ENCODE measurements around the gene ARF6. TPM values are rescaled to one million over a fixed set of nuclear protein-coding genes. Genes with fewer than 3 reads are reported as not detected.
"Not testable (repeated sequence)": the region's sequence is repeated elsewhere in the genome, so short reads cannot be mapped to it uniquely, and the experiment has no call there.

ARF6 gene
- total RNA-seq, 1 donor: 53.3 TPM

DNA sequence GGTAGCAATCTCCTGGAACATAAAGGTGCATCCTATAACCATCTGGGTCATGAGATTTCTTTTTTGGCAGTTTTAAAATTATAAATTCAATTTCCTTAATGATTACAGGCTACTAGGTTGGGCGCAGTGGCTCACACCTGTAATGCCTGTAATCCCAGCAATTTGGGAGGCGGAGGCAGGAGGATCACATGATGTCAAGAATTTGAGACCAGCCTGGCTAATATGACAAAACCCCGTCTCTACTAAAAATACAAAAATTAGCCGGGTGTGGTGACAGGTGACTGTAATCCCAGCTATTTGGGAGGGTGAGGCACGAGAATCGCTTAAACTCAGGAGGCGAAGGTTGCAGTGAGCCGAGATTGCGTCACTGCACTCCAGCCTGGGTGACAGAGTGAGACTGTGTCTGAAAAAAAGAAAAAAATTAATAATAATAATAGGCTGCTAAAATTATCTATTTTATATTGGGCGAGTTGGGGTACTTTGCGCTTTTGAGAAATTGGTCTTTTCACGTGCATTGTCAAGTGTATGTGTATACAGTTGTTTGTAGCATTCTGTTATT lies 17.2 kb upstream of the ARF6 start:
- DNase-seq (ENCODE audit: low read depth in 2 of 3, low spot score in 2 of 3): no peak

DNA sequence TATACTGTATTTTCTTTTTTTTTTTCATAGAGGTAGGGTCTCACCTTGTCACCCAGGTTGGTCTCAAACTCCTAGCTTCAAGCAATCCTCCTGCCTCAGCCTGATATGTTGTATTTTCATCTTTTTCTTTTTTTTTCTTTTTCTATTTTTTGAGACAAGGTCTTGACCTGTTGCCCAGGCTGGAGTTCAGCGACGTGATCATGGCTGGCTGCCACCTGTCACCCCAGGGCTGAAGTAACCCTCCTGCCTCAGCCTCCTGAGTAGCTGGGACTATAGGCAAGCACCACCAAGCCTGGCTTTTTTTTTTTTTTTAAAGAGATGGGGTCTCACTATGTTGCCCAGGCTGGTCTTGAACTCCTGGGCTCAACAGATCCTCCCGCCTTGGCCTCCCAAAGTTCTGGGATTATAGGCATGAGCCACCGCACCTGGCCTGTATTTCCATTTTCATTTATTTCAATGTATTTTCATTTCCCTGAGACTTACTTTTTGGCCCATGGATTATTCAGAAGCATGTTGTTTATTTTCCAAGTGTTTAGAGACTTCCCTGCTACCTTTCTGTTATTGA lies 16.2 kb upstream of the ARF6 start:
- DNase-seq (ENCODE audit: low read depth in 2 of 3, low spot score in 2 of 3): no peak

DNA sequence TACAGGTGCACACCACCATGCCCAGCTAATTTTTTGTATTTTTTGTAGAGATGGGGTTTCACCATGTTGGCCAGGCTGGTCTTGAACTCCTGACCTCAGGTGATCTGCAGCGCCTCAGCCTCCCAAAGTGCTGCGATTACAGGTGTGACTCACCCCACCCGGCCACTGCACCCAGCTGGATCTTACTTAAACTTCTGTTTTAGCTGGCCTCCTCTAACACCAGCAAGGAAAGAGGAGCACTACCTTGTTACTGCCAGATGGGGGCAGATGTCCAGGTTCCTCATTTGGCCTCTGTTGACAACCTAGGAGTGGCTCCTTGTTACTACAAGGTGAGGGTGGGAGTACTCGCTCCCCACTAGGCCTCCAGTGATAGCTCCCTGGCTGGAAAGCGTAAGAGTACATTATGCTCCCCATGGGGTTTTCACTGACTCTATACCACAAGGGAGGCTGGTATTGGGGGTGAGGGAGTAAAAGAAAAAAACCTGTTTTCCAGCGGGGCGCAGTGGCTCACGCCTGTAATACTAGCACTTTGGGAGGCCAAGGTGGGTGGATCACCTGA lies 13.2 kb upstream of the ARF6 start:
- DNase-seq (ENCODE audit: low read depth in 2 of 3, low spot score in 2 of 3): peak in 2 of 3 donors; percentile 75 to 89

DNA sequence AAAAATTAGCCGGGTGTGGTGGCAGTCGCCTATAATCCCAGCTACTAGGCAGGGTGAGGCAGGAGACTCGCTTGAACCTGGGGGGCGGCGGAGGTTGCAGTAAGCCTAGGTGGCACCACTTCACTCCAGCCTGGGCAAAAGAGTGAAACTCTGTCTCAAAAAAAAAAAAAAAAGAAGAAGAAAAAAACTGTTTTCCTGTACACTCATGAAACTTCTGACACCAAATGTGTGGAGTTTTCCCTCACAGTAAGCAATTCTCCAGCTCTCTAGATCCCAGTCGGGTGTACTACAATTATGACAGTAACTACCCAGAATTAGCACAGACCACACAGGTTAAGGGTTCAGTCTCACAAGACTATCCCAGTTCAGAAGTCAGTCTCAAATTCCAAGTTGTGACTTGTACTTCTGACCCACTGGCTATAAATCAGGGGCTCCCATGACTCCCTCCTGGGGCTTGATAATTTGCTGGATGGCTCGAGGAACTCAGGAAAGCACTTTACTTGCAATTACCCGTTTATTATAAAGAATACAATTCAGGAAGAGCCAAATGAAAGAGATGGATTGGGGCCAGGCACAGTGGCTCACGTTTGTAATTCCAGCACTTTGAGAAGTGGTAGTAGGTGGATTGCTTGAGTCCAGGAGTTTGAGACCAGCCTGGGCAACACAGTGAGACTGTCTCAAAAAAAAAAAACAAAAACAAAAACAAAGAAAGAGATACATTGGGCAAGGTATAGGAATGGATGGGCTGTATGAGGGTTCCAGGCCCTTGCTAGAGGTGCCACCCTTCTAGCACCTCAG lies 12.4 kb upstream of the ARF6 start:
- no peak for DNase-seq (ENCODE audit: low read depth in 2 of 3, low spot score in 2 of 3)

DNA sequence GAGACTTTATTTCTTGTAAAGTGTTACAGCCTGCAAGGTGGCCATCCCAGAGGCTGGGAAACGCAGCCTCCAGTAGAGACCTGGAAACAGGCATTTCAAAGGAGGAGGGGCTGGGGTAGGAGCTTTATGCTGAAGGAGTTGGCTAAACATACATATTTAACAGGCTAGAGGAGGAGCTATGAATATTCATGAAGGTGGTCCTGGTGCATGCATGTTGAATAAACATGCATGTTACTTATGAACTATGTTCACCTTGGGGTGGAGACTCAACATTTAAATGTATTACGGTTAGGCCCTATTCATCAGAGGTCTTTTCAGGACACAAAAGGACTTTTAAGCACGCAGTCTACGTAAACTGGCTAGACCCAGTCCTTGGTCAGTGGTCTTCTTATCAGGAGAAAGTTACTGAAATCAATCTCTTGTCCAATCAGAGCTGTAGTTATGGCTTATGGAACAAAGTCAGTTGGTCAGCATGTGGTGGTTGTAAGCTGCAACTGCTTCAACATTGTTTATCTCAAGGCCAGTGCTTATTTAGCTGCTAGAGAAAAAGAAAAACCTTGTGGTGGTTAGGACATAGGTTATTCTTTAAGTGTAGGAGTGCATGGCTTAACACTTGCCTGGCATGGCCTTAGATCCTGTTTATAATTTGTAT lies 11.4 kb upstream of the ARF6 start:
- DNase-seq (ENCODE audit: low read depth in 2 of 3, low spot score in 2 of 3): no peak

DNA sequence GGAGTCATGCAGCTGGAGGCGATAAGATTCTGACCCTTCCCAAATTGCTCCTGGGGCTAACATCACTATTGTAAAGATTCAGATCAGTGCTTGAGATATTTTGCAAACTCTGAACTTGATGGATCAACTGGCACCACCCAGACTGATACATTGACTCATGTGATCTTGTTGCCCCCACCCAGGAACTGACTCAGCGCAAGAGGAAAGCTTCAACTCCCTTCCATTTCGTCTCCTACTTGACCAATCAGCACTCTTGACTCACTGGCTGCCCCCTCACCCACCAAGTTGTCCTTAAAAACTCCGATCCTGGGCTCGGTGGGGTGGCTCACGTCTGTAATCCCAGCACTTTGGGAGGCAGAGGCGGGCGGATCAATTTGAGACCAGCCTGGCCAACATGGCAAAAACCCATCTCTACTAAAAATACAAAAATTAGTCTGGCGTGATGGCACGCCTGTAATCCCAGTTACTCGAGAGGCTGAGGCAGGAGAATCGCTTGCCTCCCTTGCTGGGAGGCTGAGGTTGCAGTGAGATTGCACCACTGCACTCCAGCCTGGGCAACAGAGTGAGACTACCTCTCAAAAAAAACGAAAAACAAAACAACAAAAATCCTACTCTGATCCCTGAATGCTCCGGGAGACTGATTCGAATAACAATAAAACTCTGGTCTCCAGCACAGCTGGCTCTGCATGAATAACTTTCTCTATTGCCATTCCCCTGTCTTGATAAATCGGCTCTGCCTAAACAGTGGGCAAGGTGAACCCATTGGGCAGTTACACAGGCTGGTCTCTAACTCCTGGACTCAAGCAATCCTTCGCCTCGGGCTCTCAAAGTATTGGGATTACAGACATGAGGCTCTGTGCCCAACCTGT lies 9.8 kb upstream of the ARF6 start:
- DNase-seq (ENCODE audit: low read depth in 2 of 3, low spot score in 2 of 3): no peak

DNA sequence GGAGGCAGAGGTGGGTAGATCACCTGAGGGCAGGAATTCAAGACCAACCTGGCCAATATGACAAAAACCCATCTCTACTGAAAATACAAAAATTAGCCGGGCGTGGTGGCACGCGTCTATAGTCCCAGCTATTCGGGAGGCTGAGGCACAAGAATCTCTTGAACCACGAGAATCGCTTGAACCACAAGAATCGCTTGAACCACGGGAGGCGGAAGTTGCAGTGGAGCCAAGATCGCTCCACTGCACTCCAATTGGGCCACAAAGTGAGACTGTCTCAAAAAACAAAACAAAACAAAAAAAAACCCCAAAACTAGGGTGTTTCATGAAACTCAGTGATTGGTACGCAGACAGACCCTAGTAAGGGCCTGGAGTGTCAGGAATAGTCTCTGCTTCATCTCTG lies 6.4 kb upstream of the ARF6 start:
- DNase-seq (ENCODE audit: low read depth in 2 of 3, low spot score in 2 of 3): no peak

DNA sequence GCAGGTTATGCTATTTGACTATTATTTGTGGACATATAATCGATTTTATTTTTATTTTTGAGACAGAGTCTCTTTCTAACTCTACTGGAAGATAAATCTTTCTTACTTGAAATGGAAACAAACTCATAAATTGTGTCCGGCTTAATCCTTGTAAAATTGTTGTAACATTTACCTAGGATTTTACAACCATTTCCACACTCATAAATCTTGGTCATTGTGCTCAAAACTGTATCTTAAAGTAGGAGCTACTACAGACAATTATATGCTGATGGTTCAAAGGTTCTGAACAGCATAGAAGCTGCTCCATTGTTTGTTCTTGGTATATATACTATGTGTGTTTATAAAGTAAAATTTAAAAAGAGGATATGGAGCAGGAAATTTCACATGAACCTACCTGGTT lies 4.6 kb upstream of the ARF6 start:
- DNase-seq (ENCODE audit: low read depth in 2 of 3, low spot score in 2 of 3): no peak

DNA sequence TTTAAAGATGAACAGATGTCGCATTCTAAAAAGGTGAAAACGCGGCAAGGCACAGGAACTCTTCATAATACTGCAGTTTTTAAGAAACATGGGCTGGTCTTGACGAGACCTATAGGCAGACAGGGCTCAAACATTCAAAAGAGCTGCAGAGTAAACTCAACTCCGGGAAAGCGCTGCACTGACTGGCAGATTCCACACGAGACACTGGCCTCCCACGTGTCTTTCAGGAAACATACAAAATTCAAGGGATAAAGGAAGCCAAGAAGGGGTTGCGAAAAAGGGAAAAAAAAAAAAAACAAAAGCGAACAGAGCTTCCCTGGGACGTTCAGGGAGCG lies 614 bp upstream of the ARF6 start:
- peak; percentile 37 to 85 (median 73) for DNase-seq (ENCODE audit: low read depth in 2 of 3, low spot score in 2 of 3)

DNA sequence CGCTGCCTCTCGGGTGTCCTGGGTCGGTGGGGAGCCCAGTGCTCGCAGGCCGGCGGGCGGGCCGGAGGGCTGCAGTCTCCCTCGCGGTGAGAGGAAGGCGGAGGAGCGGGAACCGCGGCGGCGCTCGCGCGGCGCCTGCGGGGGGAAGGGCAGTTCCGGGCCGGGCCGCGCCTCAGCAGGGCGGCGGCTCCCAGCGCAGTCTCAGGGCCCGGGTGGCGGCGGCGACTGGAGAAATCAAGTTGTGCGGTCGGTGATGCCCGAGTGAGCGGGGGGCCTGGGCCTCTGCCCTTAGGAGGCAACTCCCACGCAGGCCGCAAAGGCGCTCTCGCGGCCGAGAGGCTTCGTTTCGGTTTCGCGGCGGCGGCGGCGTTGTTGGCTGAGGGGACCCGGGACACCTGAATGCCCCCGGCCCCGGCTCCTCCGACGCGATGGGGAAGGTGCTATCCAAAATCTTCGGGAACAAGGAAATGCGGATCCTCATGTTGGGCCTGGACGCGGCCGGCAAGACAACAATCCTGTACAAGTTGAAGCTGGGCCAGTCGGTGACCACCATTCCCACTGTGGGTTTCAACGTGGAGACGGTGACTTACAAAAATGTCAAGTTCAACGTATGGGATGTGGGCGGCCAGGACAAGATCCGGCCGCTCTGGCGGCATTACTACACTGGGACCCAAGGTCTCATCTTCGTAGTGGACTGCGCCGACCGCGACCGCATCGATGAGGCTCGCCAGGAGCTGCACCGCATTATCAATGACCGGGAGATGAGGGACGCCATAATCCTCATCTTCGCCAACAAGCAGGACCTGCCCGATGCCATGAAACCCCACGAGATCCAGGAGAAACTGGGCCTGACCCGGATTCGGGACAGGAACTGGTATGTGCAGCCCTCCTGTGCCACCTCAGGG lies 679 bp downstream of the ARF6 start:
- DNase-seq (ENCODE audit: low read depth in 2 of 3, low spot score in 2 of 3): peak; percentile 53 to 65 (median 62)

DNA sequence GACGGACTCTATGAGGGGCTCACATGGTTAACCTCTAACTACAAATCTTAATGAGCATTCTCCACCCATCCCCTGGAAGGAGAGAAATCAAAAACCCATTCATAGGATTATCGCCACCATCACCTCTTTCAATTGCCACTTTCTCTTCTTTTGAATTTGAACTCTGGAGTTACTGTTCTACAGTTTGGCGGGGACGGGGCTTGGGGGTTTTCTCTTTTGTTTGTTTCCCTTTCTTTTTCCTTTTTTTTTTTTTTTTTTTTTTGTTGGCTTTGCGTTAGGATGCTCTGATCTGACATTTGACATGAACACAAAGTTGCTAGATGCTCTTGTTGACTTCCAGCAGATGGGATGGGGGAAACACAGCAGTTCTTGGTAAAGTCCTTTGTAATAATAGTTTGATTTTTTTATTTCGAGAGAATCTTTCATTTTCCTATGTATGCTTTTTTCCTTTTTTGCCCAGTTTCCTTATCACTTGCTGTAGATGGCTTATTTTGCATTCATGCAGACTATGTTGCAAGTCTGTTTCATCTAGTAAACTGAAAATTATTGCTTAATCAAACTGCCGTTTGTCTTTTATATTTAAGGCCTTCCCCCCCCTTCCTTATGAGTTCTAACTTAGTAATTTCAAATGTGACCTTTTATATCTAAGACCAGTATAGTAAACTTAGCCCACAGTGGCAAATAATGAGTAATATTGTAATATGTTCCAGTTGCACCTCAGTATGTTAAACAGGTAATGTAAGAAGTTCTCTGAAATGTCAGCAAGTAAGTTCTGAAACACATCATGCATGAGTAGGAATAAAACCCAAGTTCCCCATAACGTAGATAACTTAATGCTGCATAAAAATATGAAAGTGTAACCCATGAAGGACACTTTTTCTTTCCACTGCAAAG lies 1.6 kb downstream of the ARF6 start:
- not testable (repeated sequence) for DNase-seq (ENCODE audit: low read depth in 2 of 3, low spot score in 2 of 3)

DNA sequence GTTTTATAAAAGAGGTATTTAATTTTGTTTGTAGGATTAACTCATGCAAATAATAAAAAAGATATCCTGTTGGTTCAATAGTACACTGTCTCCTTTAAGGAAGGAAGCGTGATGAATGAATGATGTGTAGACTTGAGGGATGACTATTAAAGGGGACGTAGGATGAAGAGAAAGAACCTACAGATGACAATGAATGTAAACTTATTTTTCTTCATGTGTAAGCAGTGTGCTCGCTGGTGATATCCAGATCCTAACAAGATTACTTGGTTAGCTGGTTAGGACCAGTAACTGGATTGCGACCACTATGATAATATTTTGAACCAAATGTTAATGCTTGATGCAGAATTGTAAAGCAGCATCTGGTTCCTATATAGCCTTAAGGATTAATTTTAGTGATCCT lies 2.6 kb downstream of the ARF6 start:
- no peak for DNase-seq (ENCODE audit: low read depth in 2 of 3, low spot score in 2 of 3)

DNA sequence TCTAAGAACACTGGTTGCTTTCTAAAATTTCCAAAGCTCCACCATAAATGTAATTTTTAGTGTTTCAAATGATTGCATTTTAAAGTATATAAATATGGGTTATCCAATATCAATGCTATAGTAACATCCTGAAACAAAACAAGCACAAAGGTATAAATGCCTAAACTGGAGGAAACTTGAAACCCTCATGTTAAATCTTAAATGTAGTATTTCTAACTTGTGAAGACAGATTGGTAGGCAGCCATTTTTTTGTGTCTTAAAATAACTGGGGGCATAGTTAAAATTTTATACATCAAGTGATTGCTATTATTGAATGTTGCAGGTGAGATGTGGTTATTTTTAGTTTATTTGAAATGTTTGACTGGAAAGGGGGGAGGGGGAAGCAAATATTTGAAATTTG lies 3.4 kb downstream of the ARF6 start:
- not testable (repeated sequence) for DNase-seq (ENCODE audit: low read depth in 2 of 3, low spot score in 2 of 3)

DNA sequence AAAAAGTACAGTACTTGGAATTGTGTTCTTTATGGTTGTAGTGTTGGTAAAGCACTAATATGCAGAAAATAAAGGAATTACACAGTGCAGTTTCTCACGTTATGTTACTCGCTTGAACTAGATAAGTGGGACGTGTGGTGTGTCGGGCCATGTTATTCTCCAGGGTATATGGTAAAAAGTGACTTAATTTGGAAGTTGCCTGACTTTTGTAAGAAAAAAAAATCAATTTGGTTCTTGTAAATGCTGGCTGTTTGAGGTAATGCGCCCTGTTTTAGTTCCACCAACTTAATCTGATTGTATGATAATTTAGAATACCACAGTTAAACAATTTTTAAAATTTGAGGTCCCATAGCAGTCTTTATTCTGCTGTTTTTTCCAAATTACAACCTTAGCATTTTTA lies 4.1 kb downstream of the ARF6 start:
- DNase-seq (ENCODE audit: low read depth in 2 of 3, low spot score in 2 of 3): peak in 1 of 3 donors; percentile 27

DNA sequence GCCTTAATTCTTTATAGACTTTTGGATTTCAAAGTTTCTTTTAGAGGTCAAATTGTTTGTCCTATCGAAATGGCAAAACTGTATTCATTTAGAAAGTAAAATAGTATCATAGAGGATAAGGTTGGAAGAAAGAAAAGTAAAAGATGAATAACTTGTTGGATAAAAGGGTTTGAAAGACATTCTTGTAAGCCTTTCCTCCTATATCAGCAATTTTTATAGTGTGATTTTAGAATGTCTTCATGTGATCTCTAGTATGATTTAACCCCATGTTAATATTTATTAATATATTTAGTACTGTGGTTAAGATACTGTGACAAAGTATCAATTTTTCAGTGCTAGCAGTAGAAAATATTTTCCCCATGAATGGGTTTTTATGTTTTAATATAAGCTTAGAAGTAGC lies 4.5 kb downstream of the ARF6 start:
- DNase-seq (ENCODE audit: low read depth in 2 of 3, low spot score in 2 of 3): no peak

DNA sequence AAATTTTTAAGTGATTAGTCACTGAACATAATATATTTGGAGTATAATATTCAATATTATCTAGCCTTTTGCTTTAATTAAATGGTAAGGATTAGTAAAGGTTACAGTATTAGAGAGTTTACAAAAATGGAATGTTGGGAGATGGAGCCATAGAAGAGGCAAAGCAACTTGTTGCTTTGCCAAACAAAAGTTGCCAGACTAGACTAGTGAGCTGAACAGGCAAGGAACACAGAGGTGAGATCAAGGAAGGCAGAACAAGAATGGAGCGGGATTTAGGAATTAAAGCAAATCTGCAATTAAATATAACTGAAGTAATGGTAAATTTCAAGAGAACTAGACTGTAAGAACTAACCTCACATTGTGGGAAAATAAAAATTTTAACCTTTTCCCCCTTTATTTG lies 5.1 kb downstream of the ARF6 start:
- no peak for DNase-seq (ENCODE audit: low read depth in 2 of 3, low spot score in 2 of 3)

DNA sequence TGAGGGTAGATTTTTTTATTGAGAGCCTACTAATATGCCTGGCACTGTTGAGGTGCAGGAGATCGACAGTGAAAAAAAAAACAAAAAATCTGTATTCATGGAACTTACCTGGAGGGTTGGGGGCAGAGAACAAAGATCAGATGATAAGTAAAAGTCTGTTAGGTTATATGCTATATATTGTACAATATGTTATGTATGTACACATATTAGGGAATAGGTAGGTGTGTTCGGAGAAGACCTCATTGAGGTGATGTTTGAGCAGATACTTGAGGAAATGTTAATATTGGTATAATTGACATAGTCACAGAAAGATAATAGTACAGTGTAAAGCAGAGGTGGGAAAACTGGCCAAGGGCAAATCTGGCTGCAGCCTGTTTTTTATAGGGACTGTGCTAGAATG lies 5.6 kb downstream of the ARF6 start:
- DNase-seq (ENCODE audit: low read depth in 2 of 3, low spot score in 2 of 3): no peak

DNA sequence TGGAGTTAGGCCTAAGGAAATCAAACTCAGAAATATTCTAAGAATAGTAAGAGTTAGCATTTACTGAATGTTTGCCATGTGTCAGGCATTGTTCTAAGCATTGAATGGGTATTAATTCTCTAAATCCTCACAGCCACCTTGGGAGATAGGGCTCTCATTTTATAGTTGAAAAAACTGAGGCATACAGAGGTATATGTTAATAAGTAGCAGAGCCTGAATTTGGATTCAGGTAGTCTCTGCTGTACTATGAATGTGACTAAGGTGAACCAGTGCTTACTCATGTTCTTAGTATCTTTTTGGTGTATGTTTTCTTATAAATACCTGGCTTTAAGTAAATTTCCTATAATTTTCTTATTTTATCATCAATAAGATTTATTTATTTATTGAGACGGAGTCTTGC lies 8.1 kb downstream of the ARF6 start:
- DNase-seq (ENCODE audit: low read depth in 2 of 3, low spot score in 2 of 3): no peak

Measured in hematopoietic multipotent progenitor cell (in vitro differentiated cells).